Liver (tissue), 3 donors: Measurements from ENCODE around the gene THSD4.

Experiments
- CTCF ChIP-seq: fragments of 150-350 bp; IDR thresholded peaks from 2 replicates; pipeline ENCODE4 v1.5.1; 2017; ENCODE audit warnings: improper control_type of control experiment, low read depth, low read length; ENCODE audit not compliant: missing input control
- HNF4G ChIP-seq: IDR thresholded peaks from 2 replicates; pipeline ENCODE4 v1.6.1; 2016; ENCODE audit warnings: antibody characterized with exemption
- JUND ChIP-seq, 2 donors: IDR thresholded peaks; 2 replicates each; pipeline ENCODE4 v1.6.1; 2016; ENCODE audit warnings: antibody characterized with exemption in 2 of 2
- MAX ChIP-seq: IDR thresholded peaks from 2 replicates; pipeline ENCODE4 v1.6.1; 2016; ENCODE audit warnings: antibody characterized with exemption
- TAF1 ChIP-seq: conservative IDR thresholded peaks from 2 replicates; pipeline ENCODE4 v1.6.1; 2016; ENCODE audit warnings: antibody characterized with exemption, mild to moderate bottlenecking
- YY1 ChIP-seq: IDR thresholded peaks from 2 replicates; pipeline ENCODE4 v1.6.1; 2016; ENCODE audit warnings: antibody characterized with exemption, mild to moderate bottlenecking
- donor health status: healthy.
- donor health status: healthy.

- no peak for TF ChIP-seq CTCF
- TF ChIP-seq MAX: no peak
- TF ChIP-seq YY1: no peak
- TF ChIP-seq JUND (IDR thresholded peaks at IDR 0.05): no peak
- no peak for TF ChIP-seq HNF4G
- no peak for TF ChIP-seq TAF1
These were observed 598.0 kb downstream of the THSD4 start for GRCh38 chr15:71713191-71713809.
